Endodermal cell (in vitro differentiated cells): Measurements from ENCODE around the gene ACTR3. TPM values are rescaled to one million over a fixed set of nuclear protein-coding genes. Genes with fewer than 3 reads are reported as not detected.
A peak's percentile ranks its signal among the peaks of the same experiment; 100 is the strongest.

Source experiments
- DNase-seq: peaks from one replicate; pipeline ENCODE4 v3.0.0-alpha.2; 2017
- H3K27ac ChIP-seq: 2 replicates; pipeline ENCODE4 v1.5.1; 2013; ENCODE audit warnings: mild to moderate bottlenecking, low read depth, low read length, moderate library complexity
- H3K27me3 ChIP-seq: 2 replicates; pipeline ENCODE4 v1.6.1; 2013; ENCODE audit warnings: mild to moderate bottlenecking, low read length, moderate library complexity; ENCODE audit not compliant: insufficient read depth, control insufficient read depth, poor library complexity, severe bottlenecking
- H3K36me3 ChIP-seq: 2 replicates; pipeline ENCODE4 v1.7.0; 2013; ENCODE audit warnings: mild to moderate bottlenecking, low read length, moderate library complexity; ENCODE audit not compliant: control insufficient read depth, insufficient read depth
- H3K4me1 ChIP-seq: one replicate; pipeline ENCODE4 v1.7.0; 2013; ENCODE audit warnings: low read length; ENCODE audit not compliant: control insufficient read depth, insufficient read depth
- H3K4me3 ChIP-seq: 2 replicates; pipeline ENCODE4 v1.5.1; 2013; ENCODE audit warnings: mild to moderate bottlenecking, low read length, moderate library complexity
- H3K9ac ChIP-seq: 2 replicates; pipeline ENCODE4 v1.6.1; 2013; ENCODE audit warnings: mild to moderate bottlenecking, low read length, moderate library complexity; ENCODE audit not compliant: poor library complexity, severe bottlenecking; ENCODE audit errors: extremely low read depth
- H3K9me3 ChIP-seq: 2 replicates; pipeline ENCODE4 v1.6.1; 2013; ENCODE audit warnings: mild to moderate bottlenecking, low read length, moderate library complexity; ENCODE audit not compliant: control insufficient read depth
- H3K27ac Mint-ChIP-seq: 2 replicates; pipeline ENCODE4 v1.8.0; 2020; ENCODE audit warnings: mixed read lengths
- H3K27me3 Mint-ChIP-seq: 2 replicates; pipeline ENCODE4 v1.8.0; 2021; ENCODE audit warnings: mild to moderate bottlenecking, mixed read lengths; ENCODE audit not compliant: insufficient read depth
- H3K36me3 Mint-ChIP-seq: 2 replicates; pipeline ENCODE4 v1.8.0; 2020; ENCODE audit warnings: low read depth, mixed read lengths
- H3K4me1 Mint-ChIP-seq: 2 replicates; pipeline ENCODE4 v1.8.0; 2020; ENCODE audit warnings: mixed read lengths
- H3K4me3 Mint-ChIP-seq: 2 replicates; pipeline ENCODE4 v1.8.0; 2020; ENCODE audit warnings: mild to moderate bottlenecking, moderate library complexity, mixed read lengths
- H3K9me3 Mint-ChIP-seq: 2 replicates; pipeline ENCODE4 v1.8.0; 2020; ENCODE audit warnings: mild to moderate bottlenecking, mixed read lengths
- WGBS, 2 experiments: methylation state at CpG; one replicate each; pipeline versions ENCODE4 v1.1.5 to v1.1.7; 2013; ENCODE audit warnings: missing lambda C conversion rate in 2 of 2, mixed read lengths in 1 of 2; ENCODE audit not compliant: insufficient coverage in 1 of 2, insufficient read length in 1 of 2; 5-methylcytosine and 5-hydroxymethylcytosine counted together
- total RNA-seq, 2 donors: library from RNA; stranded (reverse); fragmentation: NEBNext Ultra II Directional in 1 of 2; extraction: Animal tissue kit (Norgen Biotek cat#: 25700) in 1 of 2; gene quantifications; 2 replicates in 1 of 2; 3 replicates in 1 of 2; pipeline ENCODE4 v1.2.1, GENCODE V29; 2021
- TF ChIP-seq, protein P1 (sequence below): fragments of 200-600 bp; sonication (generic); conservative IDR thresholded peaks from 2 replicates; pipeline ENCODE4 v1.5.0; 2021; ENCODE audit warnings: antibody characterized with exemption, mild to moderate bottlenecking

The ACTR3 gene
- total RNA-seq, 2 donors from 2014 or later, result 168 to 192 TPM

DNA sequence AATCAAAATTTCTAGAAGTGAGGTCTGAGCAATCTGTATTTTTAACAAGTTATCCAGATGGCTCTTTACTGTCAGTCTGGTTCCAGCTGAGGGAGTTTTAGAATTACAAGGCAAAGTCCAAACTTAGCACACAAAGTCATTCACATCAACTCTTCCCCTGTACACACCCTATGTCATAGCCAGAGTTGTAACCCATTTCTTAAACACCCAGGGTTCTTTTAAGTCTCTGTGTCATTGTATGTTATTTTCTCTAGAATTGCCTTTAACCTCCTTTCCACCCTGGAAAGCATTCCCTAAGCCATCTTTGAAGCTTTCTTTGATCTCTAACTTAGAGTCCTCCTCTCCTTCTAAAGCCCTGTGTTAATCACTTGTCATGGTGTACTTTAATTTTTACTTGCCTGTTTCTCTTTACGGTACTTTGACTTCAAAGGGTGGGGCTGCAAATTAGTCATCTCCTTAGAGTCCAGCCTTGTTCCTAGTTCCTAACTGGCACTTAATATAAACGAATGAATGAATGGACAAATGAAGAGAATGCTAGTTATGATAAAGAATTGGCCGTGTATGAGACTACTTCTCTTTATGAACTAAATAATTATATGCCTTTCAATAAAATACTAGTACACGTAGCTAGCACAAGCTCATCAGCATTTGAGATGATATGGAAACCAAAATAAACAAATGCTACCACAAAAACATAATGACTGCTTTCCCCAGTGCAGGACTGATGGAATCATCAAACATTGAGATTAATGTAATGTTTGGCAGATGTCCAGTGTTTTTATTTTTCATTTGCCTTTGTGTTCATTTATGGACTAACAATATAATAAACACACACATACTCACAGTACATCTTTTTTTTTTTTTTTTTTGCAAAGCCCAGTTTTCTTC lies 11.9 kb upstream of the ACTR3 start:
- H3K27ac Mint-ChIP-seq, result no peak overlapping the region

GRCh38 chr2:113878743-113879142 lies 11.1 kb upstream of the ACTR3 start:
- WGBS, 2 experiments, result no CpG with 5 or more reads among the region's 1 CpG
- H3K4me3 Mint-ChIP-seq, result no peak overlapping the region
- H3K4me3 ChIP-seq, result no peak overlapping the region

More for the DNA sequence above, 11.9 kb upstream of the ACTR3 start:
- WGBS, 2 experiments, result 95 to 100% methylated on average over 1 to 3 of the region's 4 CpGs
- Histone ChIP-seq H3K27ac (no peak overlapping the region), H3K4me1 (no peaks in the 10 kb centered on the region), H3K27me3 (no peaks in the 10 kb centered on the region), H3K9ac (no peak overlapping the region), H3K4me3 (no peak overlapping the region), H3K9me3 (no peaks in the 10 kb centered on the region), H3K36me3 (no peaks in the 10 kb centered on the region)
- H3K27me3 Mint-ChIP-seq, result no peaks in the 10 kb centered on the region
- H3K4me1 Mint-ChIP-seq, result peaks cover 3% of the 10 kb centered on the region
- H3K9me3 Mint-ChIP-seq, result no peaks in the 10 kb centered on the region
- H3K4me3 Mint-ChIP-seq, result no peak overlapping the region
- DNase-seq, result no peak
- TF ChIP-seq, protein P1, sequence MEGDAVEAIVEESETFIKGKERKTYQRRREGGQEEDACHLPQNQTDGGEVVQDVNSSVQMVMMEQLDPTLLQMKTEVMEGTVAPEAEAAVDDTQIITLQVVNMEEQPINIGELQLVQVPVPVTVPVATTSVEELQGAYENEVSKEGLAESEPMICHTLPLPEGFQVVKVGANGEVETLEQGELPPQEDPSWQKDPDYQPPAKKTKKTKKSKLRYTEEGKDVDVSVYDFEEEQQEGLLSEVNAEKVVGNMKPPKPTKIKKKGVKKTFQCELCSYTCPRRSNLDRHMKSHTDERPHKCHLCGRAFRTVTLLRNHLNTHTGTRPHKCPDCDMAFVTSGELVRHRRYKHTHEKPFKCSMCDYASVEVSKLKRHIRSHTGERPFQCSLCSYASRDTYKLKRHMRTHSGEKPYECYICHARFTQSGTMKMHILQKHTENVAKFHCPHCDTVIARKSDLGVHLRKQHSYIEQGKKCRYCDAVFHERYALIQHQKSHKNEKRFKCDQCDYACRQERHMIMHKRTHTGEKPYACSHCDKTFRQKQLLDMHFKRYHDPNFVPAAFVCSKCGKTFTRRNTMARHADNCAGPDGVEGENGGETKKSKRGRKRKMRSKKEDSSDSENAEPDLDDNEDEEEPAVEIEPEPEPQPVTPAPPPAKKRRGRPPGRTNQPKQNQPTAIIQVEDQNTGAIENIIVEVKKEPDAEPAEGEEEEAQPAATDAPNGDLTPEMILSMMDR, result no peak
- peaks cover 4% of the 10 kb centered on the region for H3K36me3 Mint-ChIP-seq

DNA sequence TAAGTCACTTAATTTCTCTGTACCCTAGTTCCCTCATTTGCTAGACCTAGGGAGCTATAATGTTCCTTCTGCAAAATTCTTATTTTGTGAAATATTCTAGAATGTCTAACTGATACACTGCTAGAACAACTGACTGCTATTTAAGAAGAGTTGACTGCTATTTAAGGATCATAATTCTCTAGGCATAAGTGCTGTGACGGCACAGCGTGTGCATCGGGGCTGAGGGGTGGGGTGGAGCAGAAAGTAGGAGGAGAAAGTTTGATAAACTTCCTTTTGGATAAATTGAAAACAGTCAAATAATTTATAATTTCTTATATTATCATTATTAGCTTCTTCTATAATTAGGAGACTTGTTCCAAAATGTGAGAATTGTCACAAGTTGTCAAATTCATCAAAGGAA lies 10.4 kb upstream of the ACTR3 start:
- Histone ChIP-seq H3K4me3 (no peak overlapping the region), H3K36me3 (no peaks in the 10 kb centered on the region), H3K9me3 (no peaks in the 10 kb centered on the region), H3K9ac (no peak overlapping the region), H3K4me1 (no peaks in the 10 kb centered on the region), H3K27ac (no peak overlapping the region), H3K27me3 (no peaks in the 10 kb centered on the region)
- Mint-ChIP-seq H3K27me3 (no peaks in the 10 kb centered on the region), H3K4me1 (peaks cover 3% of the 10 kb centered on the region), H3K9me3 (no peaks in the 10 kb centered on the region), H3K27ac (no peak overlapping the region), H3K36me3 (peaks cover 5% of the 10 kb centered on the region), H3K4me3 (no peak overlapping the region)
- TF ChIP-seq, protein P1, result no peak
- WGBS, 2 experiments, result 94% methylated on average over 3 of the region's 3 CpGs; no CpG with 5 or more reads in 1 of the 2 experiments
- no peak for DNase-seq

More at GRCh38 chr2:113878743-113879142, 11.1 kb upstream of the ACTR3 start:
- Histone ChIP-seq H3K27ac (no peak overlapping the region), H3K36me3 (no peaks in the 10 kb centered on the region), H3K27me3 (no peaks in the 10 kb centered on the region), H3K9me3 (no peaks in the 10 kb centered on the region), H3K4me1 (no peaks in the 10 kb centered on the region), H3K9ac (no peak overlapping the region)
- no peaks in the 10 kb centered on the region for H3K27me3 Mint-ChIP-seq
- no peak overlapping the region for H3K27ac Mint-ChIP-seq
- DNase-seq, result no peak
- no peaks in the 10 kb centered on the region for H3K9me3 Mint-ChIP-seq
- TF ChIP-seq, protein P1, result peak; percentile 14
- H3K4me1 Mint-ChIP-seq, result peaks cover 3% of the 10 kb centered on the region
- H3K36me3 Mint-ChIP-seq, result peaks cover 5% of the 10 kb centered on the region
